Measurements from ENCODE around the gene EFNA2.

Gene EFNA2

DNA sequence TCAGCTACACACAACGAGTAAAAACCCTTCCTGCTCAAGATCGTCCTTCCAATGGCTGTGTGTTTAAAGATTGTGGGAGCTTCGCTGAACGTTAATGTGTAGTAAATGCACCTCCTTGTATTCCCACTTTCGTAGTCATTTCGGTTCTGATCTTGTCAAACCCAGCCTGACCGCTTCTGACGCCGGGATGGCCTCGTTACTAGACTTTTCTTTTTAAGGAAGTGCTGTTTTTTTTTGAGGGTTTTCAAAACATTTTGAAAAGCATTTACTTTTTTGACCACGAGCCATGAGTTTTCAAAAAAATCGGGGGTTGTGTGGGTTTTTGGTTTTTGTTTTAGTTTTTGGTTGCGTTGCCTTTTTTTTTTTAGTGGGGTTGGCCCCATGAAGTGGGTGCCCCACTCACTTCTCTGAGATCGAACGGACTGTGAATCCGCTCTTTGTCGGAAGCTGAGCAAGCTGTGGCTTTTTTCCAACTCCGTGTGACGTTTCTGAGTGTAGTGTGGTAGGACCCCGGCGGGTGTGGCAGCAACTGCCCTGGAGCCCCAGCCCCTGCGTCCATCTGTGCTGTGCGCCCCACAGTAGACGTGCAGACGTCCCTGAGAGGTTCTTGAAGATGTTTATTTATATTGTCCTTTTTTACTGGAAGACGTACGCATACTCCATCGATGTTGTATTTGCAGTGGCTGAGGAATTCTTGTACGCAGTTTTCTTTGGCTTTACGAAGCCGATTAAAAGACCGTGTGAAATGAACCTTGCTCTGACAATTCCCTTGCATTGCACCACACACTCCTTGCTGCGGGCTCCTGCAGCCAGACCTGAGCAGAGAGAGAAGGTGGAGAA, 13.0 kb upstream of the EFNA2 start:
- ATAC-seq, result no peak
- no peak for TF ChIP-seq ESRRG (CRISPR knock-in tag; IDR thresholded peaks at IDR 0.05)
- no peak for TF ChIP-seq TOX (CRISPR knock-in tag; IDR thresholded peaks at IDR 0.05; ENCODE audit: borderline replicate concordance)
- TF ChIP-seq, protein P1, sequence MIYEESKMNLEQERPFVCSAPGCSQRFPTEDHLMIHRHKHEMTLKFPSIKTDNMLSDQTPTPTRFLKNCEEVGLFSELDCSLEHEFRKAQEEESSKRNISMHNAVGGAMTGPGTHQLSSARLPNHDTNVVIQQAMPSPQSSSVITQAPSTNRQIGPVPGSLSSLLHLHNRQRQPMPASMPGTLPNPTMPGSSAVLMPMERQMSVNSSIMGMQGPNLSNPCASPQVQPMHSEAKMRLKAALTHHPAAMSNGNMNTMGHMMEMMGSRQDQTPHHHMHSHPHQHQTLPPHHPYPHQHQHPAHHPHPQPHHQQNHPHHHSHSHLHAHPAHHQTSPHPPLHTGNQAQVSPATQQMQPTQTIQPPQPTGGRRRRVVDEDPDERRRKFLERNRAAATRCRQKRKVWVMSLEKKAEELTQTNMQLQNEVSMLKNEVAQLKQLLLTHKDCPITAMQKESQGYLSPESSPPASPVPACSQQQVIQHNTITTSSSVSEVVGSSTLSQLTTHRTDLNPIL (CRISPR knock-in tag; IDR thresholded peaks at IDR 0.05; ENCODE audit: low read depth), result no peak
- TF ChIP-seq ZC3H10 (CRISPR knock-in tag; IDR thresholded peaks at IDR 0.05), result no peak
- TF ChIP-seq ZNF8 (CRISPR knock-in tag; IDR thresholded peaks at IDR 0.05), result no peak
- no peak for TF ChIP-seq ZFP30 (CRISPR knock-in tag; IDR thresholded peaks at IDR 0.05)
- no peak for TF ChIP-seq ZNF565 (CRISPR knock-in tag; conservative IDR thresholded peaks at IDR 0.05; ENCODE audit: low read depth)
- TF ChIP-seq POU6F1 (CRISPR knock-in tag; IDR thresholded peaks at IDR 0.05; ENCODE audit: borderline replicate concordance, low read depth), result no peak
- no peak for TF ChIP-seq ARNTL (CRISPR knock-in tag; IDR thresholded peaks at IDR 0.05; ENCODE audit: borderline replicate concordance, low read depth)
- TF ChIP-seq ZNF70 (CRISPR knock-in tag; IDR thresholded peaks at IDR 0.05), result no peak
- TF ChIP-seq OSR1 (CRISPR knock-in tag; IDR thresholded peaks at IDR 0.05), result no peak

DNA sequence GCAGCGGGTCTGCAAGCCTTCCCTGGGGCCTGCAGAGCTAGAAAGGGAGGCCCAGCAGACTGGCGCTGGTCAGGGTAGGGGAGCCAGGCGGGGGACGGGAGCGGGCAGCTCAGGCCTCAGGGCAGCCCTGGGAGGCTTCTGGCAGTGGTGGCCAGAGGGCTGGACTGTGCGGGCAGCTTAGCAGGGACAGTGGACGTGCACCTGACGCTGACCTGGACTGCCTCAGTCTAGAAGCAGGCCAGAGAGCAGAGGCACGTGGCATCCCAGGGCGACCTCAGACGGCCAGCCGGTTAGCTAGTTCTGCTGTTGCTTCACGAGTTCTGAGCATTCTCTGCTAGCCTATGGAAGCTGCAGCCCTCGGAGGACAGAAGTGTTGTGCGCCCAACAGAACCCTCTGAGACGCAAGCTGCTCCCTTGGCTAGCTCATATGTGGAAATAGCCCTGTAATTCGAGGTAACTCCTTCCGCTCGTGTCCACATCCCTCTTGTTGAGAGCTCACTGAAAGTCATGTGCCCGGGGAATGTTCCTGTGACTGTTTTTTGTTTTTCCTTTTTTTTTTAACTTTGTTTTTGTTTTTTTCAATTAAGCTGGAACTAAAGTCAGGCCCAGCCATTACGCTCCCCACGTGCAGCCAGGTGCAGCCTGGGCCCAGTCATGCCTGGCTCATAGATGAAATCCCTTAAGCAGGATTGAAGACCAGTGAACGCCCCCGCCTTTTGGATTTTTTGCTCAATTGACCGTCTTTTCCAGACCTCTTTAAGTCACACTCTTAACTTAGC, 12.2 kb upstream of the EFNA2 start:
- TF ChIP-seq ZNF8 (CRISPR knock-in tag; IDR thresholded peaks at IDR 0.05) (no peak), ZNF565 (CRISPR knock-in tag; conservative IDR thresholded peaks at IDR 0.05; ENCODE audit: low read depth) (no peak), ZC3H10 (CRISPR knock-in tag; IDR thresholded peaks at IDR 0.05) (no peak), PATZ1 (CRISPR knock-in tag; IDR thresholded peaks at IDR 0.05; ENCODE audit: borderline replicate concordance) (no peak), ESRRG (CRISPR knock-in tag; IDR thresholded peaks at IDR 0.05) (no peak), ZFP30 (CRISPR knock-in tag; IDR thresholded peaks at IDR 0.05) (no peak), RARB (CRISPR knock-in tag; IDR thresholded peaks at IDR 0.05) (no peak), POU6F1 (CRISPR knock-in tag; IDR thresholded peaks at IDR 0.05; ENCODE audit: borderline replicate concordance, low read depth) (no peak), BACH2 (CRISPR knock-in tag; IDR thresholded peaks at IDR 0.05; ENCODE audit: borderline replicate concordance) (no peak), CSRNP3 (CRISPR knock-in tag; IDR thresholded peaks at IDR 0.05) (no peak), TOX (CRISPR knock-in tag; IDR thresholded peaks at IDR 0.05; ENCODE audit: borderline replicate concordance) (no peak), GLIS3 (CRISPR knock-in tag; IDR thresholded peaks at IDR 0.05) (no peak), ZNF70 (CRISPR knock-in tag; IDR thresholded peaks at IDR 0.05) (no peak), TCF4 (CRISPR knock-in tag; IDR thresholded peaks at IDR 0.05; ENCODE audit: borderline replicate concordance) (no peak), SNAI2 (CRISPR knock-in tag; IDR thresholded peaks at IDR 0.05) (no peak)
- TF ChIP-seq, protein P2, sequence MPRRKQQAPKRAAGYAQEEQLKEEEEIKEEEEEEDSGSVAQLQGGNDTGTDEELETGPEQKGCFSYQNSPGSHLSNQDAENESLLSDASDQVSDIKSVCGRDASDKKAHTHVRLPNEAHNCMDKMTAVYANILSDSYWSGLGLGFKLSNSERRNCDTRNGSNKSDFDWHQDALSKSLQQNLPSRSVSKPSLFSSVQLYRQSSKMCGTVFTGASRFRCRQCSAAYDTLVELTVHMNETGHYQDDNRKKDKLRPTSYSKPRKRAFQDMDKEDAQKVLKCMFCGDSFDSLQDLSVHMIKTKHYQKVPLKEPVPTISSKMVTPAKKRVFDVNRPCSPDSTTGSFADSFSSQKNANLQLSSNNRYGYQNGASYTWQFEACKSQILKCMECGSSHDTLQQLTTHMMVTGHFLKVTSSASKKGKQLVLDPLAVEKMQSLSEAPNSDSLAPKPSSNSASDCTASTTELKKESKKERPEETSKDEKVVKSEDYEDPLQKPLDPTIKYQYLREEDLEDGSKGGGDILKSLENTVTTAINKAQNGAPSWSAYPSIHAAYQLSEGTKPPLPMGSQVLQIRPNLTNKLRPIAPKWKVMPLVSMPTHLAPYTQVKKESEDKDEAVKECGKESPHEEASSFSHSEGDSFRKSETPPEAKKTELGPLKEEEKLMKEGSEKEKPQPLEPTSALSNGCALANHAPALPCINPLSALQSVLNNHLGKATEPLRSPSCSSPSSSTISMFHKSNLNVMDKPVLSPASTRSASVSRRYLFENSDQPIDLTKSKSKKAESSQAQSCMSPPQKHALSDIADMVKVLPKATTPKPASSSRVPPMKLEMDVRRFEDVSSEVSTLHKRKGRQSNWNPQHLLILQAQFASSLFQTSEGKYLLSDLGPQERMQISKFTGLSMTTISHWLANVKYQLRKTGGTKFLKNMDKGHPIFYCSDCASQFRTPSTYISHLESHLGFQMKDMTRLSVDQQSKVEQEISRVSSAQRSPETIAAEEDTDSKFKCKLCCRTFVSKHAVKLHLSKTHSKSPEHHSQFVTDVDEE (CRISPR knock-in tag; IDR thresholded peaks at IDR 0.05), result no peak
- TF ChIP-seq, protein P1 (CRISPR knock-in tag; IDR thresholded peaks at IDR 0.05; ENCODE audit: low read depth), result no peak
- ATAC-seq, result no peak
